T-helper 1 cell treated with Interleukin-12 subunit alpha and Interleukin-12 subunit beta and Interleukin-4 antibody, amounts not matched to agents 30 ng/mL and 1 ng/mL, for 36 hours (primary cell): Measurements from ENCODE around the gene ID1. TPM values are rescaled to one million over a fixed set of nuclear protein-coding genes. Genes with fewer than 3 reads are reported as not detected.
"Not testable (repeated sequence)": the region's sequence is repeated elsewhere in the genome, so short reads cannot be mapped to it uniquely, and the experiment has no call there.

Experiments
- intact Hi-C: fragments of 100-400 bp; cut with micrococcal nuclease; formaldehyde crosslinking; loops from one replicate; pipeline ENCODE4 v1.15.1; 2024
- total RNA-seq: library from RNA; stranded (reverse); gene quantifications from 2 replicates; pipeline ENCODE4 v1.2.3, GENCODE V29; 2022

Gene ID1
- total RNA-seq, 1 donor from 2014 or later: 0.64 TPM

- intact Hi-C loops: no loop called here
These were observed 8.1 kb upstream of the ID1 start for GRCh38 chr20:31596831-31597480.

- intact Hi-C loops: no loop called here
These were observed 7.6 kb upstream of the ID1 start for GRCh38 chr20:31597481-31597855.

- intact Hi-C loops: no loop called here
These were observed 2.7 kb upstream of the ID1 start for GRCh38 chr20:31602431-31602778.

GRCh38 chr20:31602779-31603441 lies 2.2 kb upstream of the ID1 start:
- intact Hi-C loops: no loop called here

GRCh38 chr20:31603822-31604566 lies 1.1 kb upstream of the ID1 start:
- intact Hi-C loops: loop anchor here (2.0 kb wide), 2 partner anchors 15 to 143 kb away; no protein-coding TSS in a partner anchor

GRCh38 chr20:31604567-31605030 lies 490 bp upstream of the ID1 start:
- intact Hi-C loops: loop anchor here (1.0 to 2.0 kb wide), 6 partner anchors 9 to 144 kb away; partner anchors contain the start of gene HM13

- intact Hi-C loops: loop anchor here (1.0 to 2.0 kb wide), 6 partner anchors 7 to 145 kb away; partner anchors contain the start of gene HM13
These were observed 1.1 kb downstream of the ID1 start for GRCh38 chr20:31605902-31606803.

- intact Hi-C loops: no loop called here
These were observed 1.9 kb downstream of the ID1 start for GRCh38 chr20:31606804-31607639.

GRCh38 chr20:31607640-31608250 lies 2.7 kb downstream of the ID1 start:
- intact Hi-C loops: no loop called here

- intact Hi-C loops: no loop called here
These were observed 3.3 kb downstream of the ID1 start for GRCh38 chr20:31608251-31608945.

GRCh38 chr20:31612271-31612640 lies 7.2 kb downstream of the ID1 start:
- intact Hi-C loops: loop anchor here (1.0 kb wide), 1 partner anchor 39 kb away; no protein-coding TSS in a partner anchor

- intact Hi-C loops: no loop called here
These were observed 10.3 kb downstream of the ID1 start for GRCh38 chr20:31615416-31615815.

GRCh38 chr20:31617432-31618104 lies 12.5 kb downstream of the ID1 start:
- intact Hi-C loops: no loop called here

GRCh38 chr20:31620246-31620645 lies 15.2 kb downstream of the ID1 start:
- intact Hi-C loops: no loop called here

- intact Hi-C loops: not testable (repeated sequence)
These were observed 18.0 kb downstream of the ID1 start for GRCh38 chr20:31623123-31623505.

GRCh38 chr20:31626534-31626933 lies 21.4 kb downstream of the ID1 start:
- intact Hi-C loops: not testable (repeated sequence)

- intact Hi-C loops: not testable (repeated sequence)
These were observed 23.0 kb downstream of the ID1 start for GRCh38 chr20:31628057-31628456.

GRCh38 chr20:31630187-31630790 lies 25.2 kb downstream of the ID1 start:
- intact Hi-C loops: no loop called here
